ENCODE measurements around the gene DRD2.

The DRD2 gene

DNA sequence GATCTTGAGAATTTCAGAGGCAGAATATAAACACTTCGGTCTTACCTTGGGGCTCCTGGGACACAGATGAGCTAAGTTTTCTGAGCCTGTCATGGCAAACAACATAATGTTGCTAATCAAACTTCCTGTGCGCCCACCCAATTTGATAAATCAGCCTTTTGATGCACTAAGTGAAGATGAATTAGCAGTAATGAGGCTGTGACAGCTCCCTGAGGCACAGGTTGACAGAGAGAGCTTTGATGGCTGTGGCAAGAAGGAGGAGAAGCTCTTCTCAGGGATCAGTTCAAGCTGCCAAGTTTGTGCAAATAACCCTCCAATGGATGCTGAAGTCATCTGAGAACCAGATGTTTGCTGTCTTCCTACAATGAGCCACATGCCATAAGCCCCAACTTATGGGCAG, 34.4 kb downstream of the DRD2 start:
- DNase-seq = no peak

DNA sequence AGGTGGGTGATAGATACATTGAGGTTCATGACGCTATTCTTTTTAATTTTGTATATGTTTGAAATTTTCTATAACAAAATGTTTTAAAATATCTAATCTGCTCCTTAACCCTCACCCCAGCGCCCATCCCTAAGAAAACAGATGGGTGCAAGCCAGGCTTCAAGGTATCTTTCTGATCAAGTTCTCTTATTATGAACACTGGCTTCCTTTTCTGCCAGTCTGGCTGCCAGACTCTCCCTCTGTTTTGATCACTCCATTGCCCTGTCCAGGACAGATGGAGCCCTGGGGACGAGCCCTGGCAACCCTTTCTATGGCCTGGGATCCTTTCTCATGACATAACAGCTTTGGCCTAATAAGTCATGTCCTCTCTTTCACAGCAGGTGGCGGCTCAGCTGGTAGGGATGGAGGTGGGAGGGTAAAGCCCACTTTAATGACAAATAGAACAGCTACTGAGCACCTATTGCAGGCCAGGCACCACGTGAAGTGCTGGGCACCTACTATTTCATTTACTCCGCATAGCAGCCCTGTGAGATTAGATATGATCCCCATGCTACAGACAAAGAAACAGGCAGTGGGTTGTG, 38.4 kb downstream of the DRD2 start:
- no peak for DNase-seq

- DNase-seq = no peak
These were observed 39.8 kb downstream of the DRD2 start for GRCh38 chr11:113435190-113435968.

GRCh38 chr11:113431746-113432145, 43.5 kb downstream of the DRD2 start:
- DNase-seq = no peak

GRCh38 chr11:113426686-113427085, 48.5 kb downstream of the DRD2 start:
- DNase-seq = no peak

DNA sequence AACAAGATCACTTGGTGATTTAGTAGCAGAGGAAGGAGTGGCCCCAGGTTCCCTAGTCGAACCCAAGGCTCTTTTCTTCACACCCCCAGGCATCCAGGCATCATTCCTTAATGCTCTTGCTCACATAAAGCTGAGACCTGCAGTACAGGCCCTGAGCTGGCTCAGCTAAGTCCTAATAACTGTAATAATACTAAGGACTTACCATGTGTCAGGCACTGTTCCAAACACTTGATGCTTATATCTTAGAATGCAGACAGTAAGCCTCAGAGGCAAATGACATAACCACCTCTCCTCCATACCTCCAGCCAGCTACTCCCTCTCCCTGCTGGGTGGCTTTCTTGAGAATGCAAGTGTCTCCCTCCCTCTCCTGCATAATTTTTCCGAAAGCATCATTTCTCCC, 54.4 kb downstream of the DRD2 start:
- no peak for DNase-seq

DNA sequence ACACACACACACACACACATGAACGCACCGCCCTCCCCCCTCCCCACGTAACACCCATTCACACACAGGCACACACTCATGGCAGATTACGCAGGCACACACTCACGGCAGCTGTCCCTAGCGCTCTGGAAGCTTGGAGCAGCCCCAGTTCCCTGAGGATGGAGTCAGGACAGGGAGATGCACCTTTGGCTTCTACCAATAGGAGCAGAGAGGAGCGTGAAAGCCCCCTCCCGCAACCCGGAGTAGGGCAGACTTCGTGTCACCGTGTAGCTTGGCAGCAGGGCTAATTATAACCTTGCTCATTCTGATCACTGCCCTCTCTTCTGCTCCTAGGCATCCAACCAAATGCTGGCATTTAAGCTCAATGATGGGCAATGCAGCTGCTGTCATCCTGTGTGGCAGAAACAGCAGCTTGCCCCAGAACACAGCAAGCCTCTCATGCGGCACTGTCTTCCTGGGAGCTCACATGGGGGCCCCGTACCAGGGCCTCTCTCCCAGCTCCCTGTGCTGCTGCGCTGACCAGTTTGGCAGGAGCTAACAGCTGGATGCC, 55.7 kb downstream of the DRD2 start:
- no peak for DNase-seq

DNA sequence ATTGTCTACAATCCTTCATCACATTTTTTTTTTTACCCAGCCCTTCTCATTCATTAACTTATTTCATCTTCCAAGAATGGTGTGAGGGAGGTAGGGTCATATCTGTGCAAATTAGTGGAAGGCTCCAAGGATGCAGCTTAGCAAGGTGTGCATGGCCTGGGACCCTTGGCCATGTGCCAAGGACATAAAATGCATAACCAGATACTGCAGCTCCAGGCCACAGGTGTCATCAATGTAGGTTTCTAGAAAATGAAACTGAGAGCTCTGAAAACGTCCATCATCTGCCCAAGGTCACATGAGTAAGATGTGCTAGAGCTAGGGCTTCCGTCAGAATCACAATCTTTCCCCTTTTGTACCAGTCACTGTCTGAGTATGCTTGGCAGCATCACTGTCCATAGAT, 57.8 kb downstream of the DRD2 start:
- no peak for DNase-seq

GRCh38 chr11:113415343-113415742, 59.9 kb downstream of the DRD2 start:
- DNase-seq = no peak

DNA sequence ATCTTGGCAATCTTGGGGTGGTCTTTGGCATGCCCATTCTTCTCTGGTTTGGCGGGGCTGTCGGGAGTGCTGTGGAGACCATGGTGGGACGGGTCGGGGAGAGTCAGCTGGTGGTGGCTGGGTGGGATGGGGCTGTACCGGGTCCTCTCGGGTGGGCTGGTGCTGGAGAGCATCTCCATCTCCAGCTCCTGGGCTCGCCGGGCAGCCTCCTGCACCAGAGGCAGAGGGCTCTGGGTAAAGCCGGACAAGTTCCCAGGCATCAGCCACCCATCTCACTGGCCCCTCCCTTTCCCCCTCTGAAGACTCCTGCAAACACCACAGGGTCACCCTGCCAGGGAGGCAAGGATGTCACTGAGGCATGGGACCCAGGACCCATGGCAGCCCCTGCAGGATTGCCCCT, 62.5 kb downstream of the DRD2 start:
- no peak for DNase-seq

- DNase-seq = no peak
These were observed 63.7 kb downstream of the DRD2 start for GRCh38 chr11:113411536-113411935.

DNA sequence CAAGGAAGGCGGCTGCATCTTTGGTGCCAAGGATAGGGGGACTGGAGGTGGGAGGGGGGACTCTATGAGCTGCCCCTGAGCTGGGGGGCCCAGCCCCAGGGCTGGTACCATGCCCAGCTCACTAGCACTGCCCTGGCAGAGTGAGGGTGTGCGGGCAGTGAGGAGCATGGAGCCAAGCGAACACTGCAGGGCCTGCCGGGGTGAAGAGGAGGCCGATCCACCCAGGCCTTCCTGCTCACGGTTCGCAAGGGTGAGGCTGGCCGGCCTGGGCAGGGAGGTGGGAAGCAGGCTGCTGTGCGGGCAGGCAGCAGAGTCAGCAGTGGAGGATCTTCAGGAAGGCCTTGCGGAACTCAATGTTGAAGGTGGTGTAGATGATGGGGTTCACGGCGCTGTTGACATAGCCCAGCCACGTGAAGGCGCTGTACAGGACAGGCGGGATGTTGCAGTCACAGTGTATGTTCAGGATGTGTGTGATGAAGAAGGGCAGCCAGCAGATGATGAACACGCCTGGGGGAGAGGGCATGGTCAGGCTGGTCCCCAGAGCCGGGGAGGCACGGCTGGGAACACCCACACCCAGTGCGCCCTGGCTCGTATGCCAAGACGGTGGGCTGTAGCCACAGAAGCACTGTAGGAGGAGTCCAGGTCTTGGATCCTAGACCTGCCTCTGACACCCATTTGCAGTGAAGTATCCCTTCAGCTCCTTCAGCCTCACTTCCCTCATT, 64.6 kb downstream of the DRD2 start:
- no peak for DNase-seq

DNA sequence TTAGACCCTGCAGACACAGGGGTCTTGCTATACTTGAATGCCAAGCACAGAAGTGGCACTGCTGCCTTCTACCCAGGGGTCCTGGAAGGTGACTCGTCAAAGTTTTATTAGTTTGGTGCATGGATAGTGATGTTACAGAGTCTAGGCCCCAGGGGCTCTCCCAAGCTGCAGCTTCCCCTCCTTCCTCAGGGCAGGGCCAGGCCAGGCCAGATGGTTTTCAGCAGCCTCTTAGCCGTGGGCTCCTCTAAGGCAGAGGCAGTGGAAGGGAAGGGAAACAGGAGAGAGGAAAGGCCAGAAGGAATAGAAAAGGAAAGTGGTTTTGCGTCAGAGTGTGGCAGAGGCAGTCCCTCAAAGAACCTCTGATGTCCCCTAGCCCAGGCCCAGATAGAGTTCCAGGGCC, 65.7 kb downstream of the DRD2 start:
- no peak for DNase-seq

DNA sequence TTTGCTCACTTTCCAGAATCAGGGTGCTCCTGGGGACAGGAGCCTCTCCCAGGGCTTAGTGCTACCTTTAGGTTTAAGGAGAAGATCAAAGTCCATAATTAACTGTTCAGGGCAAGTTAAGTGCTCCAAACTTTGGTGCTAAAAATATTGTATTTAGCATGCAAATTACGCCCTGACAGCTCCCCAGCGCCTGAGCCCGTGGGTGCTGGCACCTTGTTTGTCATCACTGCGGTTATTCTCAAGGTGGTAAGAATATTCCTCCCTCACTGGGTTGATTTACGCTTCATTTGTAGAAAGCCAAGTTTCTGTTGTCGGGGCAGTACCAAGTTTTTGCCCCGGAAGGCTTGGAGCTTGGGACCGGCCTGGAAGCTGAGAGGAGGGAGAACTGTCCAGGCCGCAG, 66.3 kb downstream of the DRD2 start:
- DNase-seq = no peak

DNA sequence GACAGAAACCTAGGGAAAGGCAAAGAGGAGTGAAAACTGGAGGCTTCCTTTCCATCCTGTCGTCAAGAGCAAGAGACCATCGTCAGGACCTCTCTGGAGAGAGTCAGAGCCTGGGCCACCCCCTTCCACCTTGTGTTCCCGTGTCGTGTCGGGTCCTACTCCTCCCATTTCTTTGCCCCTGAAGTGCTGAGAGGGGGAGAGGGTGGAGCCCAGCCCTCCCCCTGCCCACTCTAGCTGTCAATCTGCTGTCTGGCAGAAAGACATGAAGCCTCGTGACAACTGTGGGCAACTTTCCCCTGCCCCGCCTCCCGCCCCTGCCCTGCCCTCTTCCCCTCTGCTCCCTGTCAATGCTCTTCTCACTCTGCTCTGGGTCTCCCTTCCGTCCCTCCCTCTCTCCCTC, 67.0 kb downstream of the DRD2 start:
- no peak for DNase-seq

DNA sequence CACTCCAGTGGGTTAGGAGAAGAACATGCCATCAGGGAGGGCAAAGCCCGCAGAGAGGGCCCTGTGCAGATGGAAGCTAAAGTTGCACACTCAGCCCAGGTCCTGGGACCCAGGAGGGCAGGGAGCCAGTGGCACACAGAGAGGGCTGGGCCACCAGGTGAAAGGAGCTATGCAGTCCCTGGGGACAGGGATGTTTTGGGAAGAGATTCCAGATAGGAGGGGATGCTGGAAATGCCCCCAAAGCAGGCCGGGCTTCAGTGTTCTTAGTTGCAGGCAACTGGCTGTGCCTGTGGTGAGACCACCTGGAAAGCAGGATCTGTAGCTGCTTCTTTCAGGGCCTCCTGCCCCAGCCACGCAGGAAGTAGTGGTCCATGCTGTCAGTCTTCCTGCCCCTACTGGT, 68.0 kb downstream of the DRD2 start:
- DNase-seq = no peak

- DNase-seq = no peak
These were observed 69.3 kb downstream of the DRD2 start for GRCh38 chr11:113405724-113406478.

DNA sequence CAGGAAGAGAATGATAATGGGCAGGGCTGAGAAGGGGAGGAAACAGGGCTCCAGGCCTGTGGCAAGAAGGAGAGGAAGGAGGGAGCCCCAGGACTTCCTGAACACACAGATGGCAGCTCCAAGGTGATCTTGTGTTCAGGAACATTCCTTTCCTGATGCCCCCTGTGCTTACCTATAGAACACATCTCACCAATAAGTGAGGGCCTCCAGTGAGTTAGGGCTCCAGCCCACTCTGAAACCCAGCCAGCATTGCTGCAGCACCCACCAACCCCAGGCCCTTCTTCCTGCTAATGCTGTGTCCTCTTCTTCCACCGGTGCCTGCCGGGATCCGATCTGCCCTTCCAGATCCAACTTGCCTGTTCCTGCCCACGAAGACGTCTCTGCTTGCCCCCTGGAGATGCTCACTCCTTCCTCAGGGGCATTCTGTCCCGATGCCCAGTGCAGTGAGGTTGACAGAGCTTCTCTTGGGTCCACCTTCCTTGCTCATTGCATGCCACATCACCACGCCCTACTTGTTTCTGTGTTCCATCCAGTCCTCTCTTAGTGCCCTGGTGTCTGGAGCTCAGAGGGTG, 70.3 kb downstream of the DRD2 start:
- DNase-seq = no peak

- no peak for DNase-seq
These were observed 73.5 kb downstream of the DRD2 start for GRCh38 chr11:113401718-113402117.

DNA sequence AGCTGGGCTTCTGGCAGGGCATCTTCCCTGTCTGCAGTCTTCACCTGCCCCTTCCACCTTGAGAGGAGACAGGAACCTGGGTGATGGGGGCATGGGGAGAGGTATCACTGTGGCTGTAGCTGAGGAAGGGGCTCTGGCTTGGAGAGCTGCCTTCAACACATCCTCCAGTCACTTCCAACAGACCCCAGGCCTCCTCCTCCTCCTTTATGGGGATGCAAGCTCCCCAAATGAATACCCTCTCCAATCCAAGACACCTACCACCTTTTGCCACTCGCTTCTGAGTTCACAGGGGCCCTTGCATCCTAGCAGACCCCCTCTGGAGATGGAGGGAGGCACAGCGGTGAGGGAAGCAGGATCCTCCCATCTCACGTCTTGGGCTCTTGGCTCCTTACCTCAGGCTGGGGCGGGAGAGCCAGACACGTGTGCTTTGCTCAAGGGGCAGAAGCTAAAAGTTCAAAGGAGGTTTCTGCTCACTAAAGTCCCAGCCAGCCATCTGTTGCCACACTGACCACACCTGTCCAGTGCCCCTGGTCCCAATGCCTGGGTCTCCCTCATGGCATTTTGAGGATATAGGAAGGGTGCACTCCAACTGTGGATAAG, 74.5 kb downstream of the DRD2 start:
- no peak for DNase-seq

GRCh38 chr11:113398669-113399430, 76.3 kb downstream of the DRD2 start:
- DNase-seq = no peak

GRCh38 chr11:113397821-113398220, 77.4 kb downstream of the DRD2 start:
- no peak for DNase-seq
